ENCODE measurements around the gene CGN. TPM values are rescaled to one million over a fixed set of nuclear protein-coding genes. Genes with fewer than 3 reads are reported as not detected.

CGN gene
- total and polyA plus RNA-seq, 2 of the 13 experiments (the other 11 are each of a cell fraction or from before 2014, with no cell fraction given), result 0.75 to 0.81 TPM

- TF ChIP-seq USF2 (IDR thresholded peaks at IDR 0.05; ENCODE audit: low read depth, low read length) (0 out of 2 replicates have a peak, but pooled peaks have one; percentile 26), USF2 (CRISPR knock-in tag; IDR thresholded peaks at IDR 0.05; ENCODE audit: borderline replicate concordance) (no peak), ZKSCAN5 (CRISPR knock-in tag; IDR thresholded peaks at IDR 0.05) (no peak), TARDBP (CRISPR knock-in tag; IDR thresholded peaks at IDR 0.05) (peak; percentile 72), ZNF619 (CRISPR knock-in tag; IDR thresholded peaks at IDR 0.05) (no peak), MAFF (IDR thresholded peaks at IDR 0.05; ENCODE audit: low read depth, low read length) (no peak), ZNF512B (CRISPR knock-in tag; IDR thresholded peaks at IDR 0.05; ENCODE audit: borderline replicate concordance) (no peak), ZNF713 (CRISPR knock-in tag; IDR thresholded peaks at IDR 0.05) (no peak), ZNF317 (CRISPR knock-in tag; IDR thresholded peaks at IDR 0.05) (no peak), ZNF563 (CRISPR knock-in tag; IDR thresholded peaks at IDR 0.05) (no peak), HMGA1 (CRISPR knock-in tag; conservative IDR thresholded peaks at IDR 0.05) (no peak), ZNF337 (CRISPR knock-in tag; IDR thresholded peaks at IDR 0.05; ENCODE audit: borderline replicate concordance, low read depth) (0 out of 2 replicates have a peak, but pooled peaks have one; percentile 67), ZNF7 (CRISPR knock-in tag; IDR thresholded peaks at IDR 0.05) (no peak), ARNTL (CRISPR knock-in tag; IDR thresholded peaks at IDR 0.05) (peak; percentile 94)
- TF ChIP-seq, protein P1, sequence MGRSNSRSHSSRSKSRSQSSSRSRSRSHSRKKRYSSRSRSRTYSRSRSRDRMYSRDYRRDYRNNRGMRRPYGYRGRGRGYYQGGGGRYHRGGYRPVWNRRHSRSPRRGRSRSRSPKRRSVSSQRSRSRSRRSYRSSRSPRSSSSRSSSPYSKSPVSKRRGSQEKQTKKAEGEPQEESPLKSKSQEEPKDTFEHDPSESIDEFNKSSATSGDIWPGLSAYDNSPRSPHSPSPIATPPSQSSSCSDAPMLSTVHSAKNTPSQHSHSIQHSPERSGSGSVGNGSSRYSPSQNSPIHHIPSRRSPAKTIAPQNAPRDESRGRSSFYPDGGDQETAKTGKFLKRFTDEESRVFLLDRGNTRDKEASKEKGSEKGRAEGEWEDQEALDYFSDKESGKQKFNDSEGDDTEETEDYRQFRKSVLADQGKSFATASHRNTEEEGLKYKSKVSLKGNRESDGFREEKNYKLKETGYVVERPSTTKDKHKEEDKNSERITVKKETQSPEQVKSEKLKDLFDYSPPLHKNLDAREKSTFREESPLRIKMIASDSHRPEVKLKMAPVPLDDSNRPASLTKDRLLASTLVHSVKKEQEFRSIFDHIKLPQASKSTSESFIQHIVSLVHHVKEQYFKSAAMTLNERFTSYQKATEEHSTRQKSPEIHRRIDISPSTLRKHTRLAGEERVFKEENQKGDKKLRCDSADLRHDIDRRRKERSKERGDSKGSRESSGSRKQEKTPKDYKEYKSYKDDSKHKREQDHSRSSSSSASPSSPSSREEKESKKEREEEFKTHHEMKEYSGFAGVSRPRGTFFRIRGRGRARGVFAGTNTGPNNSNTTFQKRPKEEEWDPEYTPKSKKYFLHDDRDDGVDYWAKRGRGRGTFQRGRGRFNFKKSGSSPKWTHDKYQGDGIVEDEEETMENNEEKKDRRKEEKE (IDR thresholded peaks at IDR 0.05), result no peak
- TF ChIP-seq, protein P2, sequence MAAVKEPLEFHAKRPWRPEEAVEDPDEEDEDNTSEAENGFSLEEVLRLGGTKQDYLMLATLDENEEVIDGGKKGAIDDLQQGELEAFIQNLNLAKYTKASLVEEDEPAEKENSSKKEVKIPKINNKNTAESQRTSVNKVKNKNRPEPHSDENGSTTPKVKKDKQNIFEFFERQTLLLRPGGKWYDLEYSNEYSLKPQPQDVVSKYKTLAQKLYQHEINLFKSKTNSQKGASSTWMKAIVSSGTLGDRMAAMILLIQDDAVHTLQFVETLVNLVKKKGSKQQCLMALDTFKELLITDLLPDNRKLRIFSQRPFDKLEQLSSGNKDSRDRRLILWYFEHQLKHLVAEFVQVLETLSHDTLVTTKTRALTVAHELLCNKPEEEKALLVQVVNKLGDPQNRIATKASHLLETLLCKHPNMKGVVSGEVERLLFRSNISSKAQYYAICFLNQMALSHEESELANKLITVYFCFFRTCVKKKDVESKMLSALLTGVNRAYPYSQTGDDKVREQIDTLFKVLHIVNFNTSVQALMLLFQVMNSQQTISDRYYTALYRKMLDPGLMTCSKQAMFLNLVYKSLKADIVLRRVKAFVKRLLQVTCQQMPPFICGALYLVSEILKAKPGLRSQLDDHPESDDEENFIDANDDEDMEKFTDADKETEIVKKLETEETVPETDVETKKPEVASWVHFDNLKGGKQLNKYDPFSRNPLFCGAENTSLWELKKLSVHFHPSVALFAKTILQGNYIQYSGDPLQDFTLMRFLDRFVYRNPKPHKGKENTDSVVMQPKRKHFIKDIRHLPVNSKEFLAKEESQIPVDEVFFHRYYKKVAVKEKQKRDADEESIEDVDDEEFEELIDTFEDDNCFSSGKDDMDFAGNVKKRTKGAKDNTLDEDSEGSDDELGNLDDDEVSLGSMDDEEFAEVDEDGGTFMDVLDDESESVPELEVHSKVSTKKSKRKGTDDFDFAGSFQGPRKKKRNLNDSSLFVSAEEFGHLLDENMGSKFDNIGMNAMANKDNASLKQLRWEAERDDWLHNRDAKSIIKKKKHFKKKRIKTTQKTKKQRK (IDR thresholded peaks at IDR 0.05; ENCODE audit: low read length), result no peak
These were observed 36.1 kb downstream of the CGN start (continued) for GRCh38 chr1:151547119-151547899.
